DND-41 (cell line): ENCODE results near the gene SGMS1.
A peak's percentile ranks its signal among the peaks of the same experiment; 100 is the strongest.

Source experiments
- ATAC-seq: fragments of 200-7000 bp; cut with Tn5 transposase; 3 replicates; pipeline ENCODE4 v1.9.1; 2021; ENCODE audit warnings: low read depth; ENCODE audit not compliant: insufficient read depth
- DNase-seq: peaks from one replicate; pipeline ENCODE4 v3.0.0-alpha.2; 2020
- H2AFZ ChIP-seq: 2 replicates; pipeline ENCODE4 v1.6.0; 2012; ENCODE audit warnings: low read depth, low read length
- H3K27ac ChIP-seq: 2 replicates; pipeline ENCODE4 v1.5.1; 2012; ENCODE audit warnings: low read length, inconsistent platforms
- H3K27me3 ChIP-seq: fragments of 200-600 bp; sonication (generic); 2 replicates; pipeline ENCODE4 v1.6.0; 2012; ENCODE audit warnings: low read length, mild to moderate bottlenecking, inconsistent platforms; ENCODE audit not compliant: insufficient read depth, poor library complexity
- H3K36me3 ChIP-seq: 2 replicates; pipeline ENCODE4 v1.5.1; 2012; ENCODE audit warnings: low read length, inconsistent platforms; ENCODE audit not compliant: insufficient read depth
- H3K4me1 ChIP-seq: 2 replicates; pipeline ENCODE4 v1.5.1; 2012; ENCODE audit warnings: mild to moderate bottlenecking, low read length; ENCODE audit not compliant: insufficient read depth
- H3K4me2 ChIP-seq: 2 replicates; pipeline ENCODE4 v1.6.0; 2012; ENCODE audit warnings: mild to moderate bottlenecking, moderate library complexity, low read length, inconsistent platforms; ENCODE audit not compliant: insufficient read depth
- H3K4me3 ChIP-seq, 2 experiments: fragments of 200-600 bp in 1 of 2; shearing (Covaris generic) in 1 of 2; 2 replicates each; pipeline ENCODE4 v1.5.1; 2012 to 2016; ENCODE audit warnings: inconsistent platforms in 2 of 2, low read length in 2 of 2, mild to moderate bottlenecking in 2 of 2, low read depth in 1 of 2, moderate library complexity in 1 of 2
- H3K79me2 ChIP-seq: 2 replicates; pipeline ENCODE4 v1.6.0; 2012; ENCODE audit warnings: low read length, inconsistent platforms; ENCODE audit not compliant: insufficient read depth
- H3K9ac ChIP-seq: 2 replicates; pipeline ENCODE4 v1.6.0; 2012; ENCODE audit warnings: low read depth, mild to moderate bottlenecking, inconsistent platforms, low read length, moderate library complexity
- H3K9me3 ChIP-seq: 2 replicates; pipeline ENCODE4 v1.5.1; 2012; ENCODE audit warnings: low read length, moderate library complexity, mild to moderate bottlenecking, inconsistent platforms; ENCODE audit not compliant: insufficient read depth, severe bottlenecking
- H4K20me1 ChIP-seq: 2 replicates; pipeline ENCODE4 v1.6.0; 2012; ENCODE audit warnings: low read length; ENCODE audit not compliant: insufficient read depth
- CTCF ChIP-seq: IDR thresholded peaks from 2 replicates; pipeline ENCODE4 v1.5.1; 2012; ENCODE audit warnings: borderline replicate concordance, low read length, moderate library complexity, mild to moderate bottlenecking; ENCODE audit not compliant: poor library complexity, severe bottlenecking; ENCODE audit errors: extremely low read depth
- EZH2 ChIP-seq: IDR thresholded peaks from 3 replicates; pipeline ENCODE4 v1.6.1; 2012; ENCODE audit warnings: borderline replicate concordance, low read depth, mild to moderate bottlenecking, moderate library complexity, low read length, inconsistent platforms; ENCODE audit not compliant: severe bottlenecking

The SGMS1 gene

GRCh38 chr10:50312464-50313437 is 311.0 kb downstream of the SGMS1 start:
- no peak overlapping the region for H3K27ac ChIP-seq
- H2AFZ ChIP-seq = no peak overlapping the region
- no peaks in the 10 kb centered on the region for H3K9me3 ChIP-seq
- TF ChIP-seq CTCF (no peak), EZH2 (no peak)
- no peaks in the 10 kb centered on the region for H3K27me3 ChIP-seq
- H3K79me2 ChIP-seq = no peaks in the 10 kb centered on the region
- DNase-seq = no peak
- H3K4me2 ChIP-seq = no peak overlapping the region
- no peak overlapping the region for H3K9ac ChIP-seq
- no peak for ATAC-seq
- no peaks in the 10 kb centered on the region for H4K20me1 ChIP-seq
- no peaks in the 10 kb centered on the region for H3K36me3 ChIP-seq
- no peak overlapping the region for H3K4me3 ChIP-seq
- H3K4me1 ChIP-seq = no peaks in the 10 kb centered on the region

- H3K4me2 ChIP-seq = no peak overlapping the region
- TF ChIP-seq EZH2 = no peak
- peak; percentile 65 for TF ChIP-seq CTCF
- no peak overlapping the region for H2AFZ ChIP-seq
- no peaks in the 10 kb centered on the region for H3K4me1 ChIP-seq
- no peaks in the 10 kb centered on the region for H3K36me3 ChIP-seq
- no peaks in the 10 kb centered on the region for H3K9me3 ChIP-seq
- H3K9ac ChIP-seq = no peak overlapping the region
- no peak overlapping the region for H3K4me3 ChIP-seq
- DNase-seq = peak; percentile 32
- no peaks in the 10 kb centered on the region for H3K27me3 ChIP-seq
- peak; percentile 71; the same call in 2 of the 3 replicates for ATAC-seq
- H4K20me1 ChIP-seq = no peaks in the 10 kb centered on the region
- H3K27ac ChIP-seq = no peak overlapping the region
- no peaks in the 10 kb centered on the region for H3K79me2 ChIP-seq
These were observed 313.1 kb downstream of the SGMS1 start for GRCh38 chr10:50310560-50311174.

GRCh38 chr10:50309342-50309741 is 314.4 kb downstream of the SGMS1 start:
- Histone ChIP-seq H3K4me2 (no peak overlapping the region), H3K27ac (no peak overlapping the region), H2AFZ (no peak overlapping the region), H3K36me3 (no peaks in the 10 kb centered on the region), H3K79me2 (no peaks in the 10 kb centered on the region), H3K4me3 (no peak overlapping the region), H3K9me3 (no peaks in the 10 kb centered on the region), H3K27me3 (no peaks in the 10 kb centered on the region), H3K9ac (no peak overlapping the region), H3K4me1 (no peaks in the 10 kb centered on the region), H4K20me1 (no peaks in the 10 kb centered on the region)
- ATAC-seq (no peak), DNase-seq (no peak)
- no peak for TF ChIP-seq CTCF
- TF ChIP-seq EZH2 = no peak
